ENCODE measurements around the gene EHBP1.

EHBP1 gene

DNA sequence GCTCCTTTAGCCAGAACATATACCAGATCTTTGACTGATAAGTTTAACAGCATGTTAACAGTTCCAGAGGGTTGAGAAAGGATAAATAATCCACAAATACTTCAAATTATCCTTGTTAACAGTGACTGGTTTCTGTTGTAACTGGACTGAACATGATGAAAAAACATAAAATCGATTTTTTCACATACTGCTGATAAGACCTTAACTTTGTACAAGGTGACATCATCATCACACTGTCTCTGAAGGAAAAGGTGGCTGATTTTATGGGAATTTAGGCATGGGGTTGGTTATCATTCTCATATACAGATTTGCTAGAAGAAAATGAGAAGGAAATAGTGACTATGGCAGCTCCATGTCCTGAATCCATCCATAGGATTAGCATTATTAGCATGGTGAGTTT is 381.2 kb downstream of the EHBP1 start:
- DNase-seq = no peak

DNA sequence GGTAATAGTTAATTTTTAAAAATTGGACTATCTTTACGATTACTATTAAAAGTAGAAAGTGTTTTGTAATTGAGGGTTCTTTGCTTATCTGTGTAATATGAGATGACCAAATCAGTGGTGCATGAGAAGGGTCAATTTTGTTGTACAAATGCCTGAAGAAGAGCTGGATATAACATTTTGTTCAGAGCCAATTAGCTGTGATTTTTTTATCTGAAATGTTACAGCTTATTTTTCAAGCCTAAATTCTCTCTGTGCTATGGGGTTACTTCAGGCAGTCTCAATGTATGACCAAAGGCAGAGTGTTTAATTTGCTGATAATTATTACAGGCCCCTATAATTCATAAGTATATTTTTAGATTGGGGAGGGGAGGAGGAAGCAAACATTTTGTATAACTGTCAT is 386.9 kb downstream of the EHBP1 start:
- DNase-seq = no peak

DNA sequence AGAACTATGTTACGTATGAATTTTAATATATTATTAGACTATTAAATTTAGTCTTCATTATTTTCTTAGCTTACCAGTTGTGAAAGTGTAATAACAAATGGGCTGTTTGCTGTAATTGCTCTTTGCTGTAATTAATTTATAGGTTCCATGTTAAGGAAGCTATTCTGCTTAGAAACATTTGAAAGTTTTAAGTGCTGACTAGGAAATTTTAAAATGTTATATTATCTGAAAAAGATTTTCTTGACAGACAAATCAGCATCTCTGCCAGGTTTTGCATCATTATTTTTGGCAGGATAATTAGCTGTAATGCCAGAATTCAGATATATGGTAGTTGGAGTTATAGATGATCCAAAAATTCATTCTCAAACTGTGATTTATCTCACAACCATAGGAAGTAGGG is 387.3 kb downstream of the EHBP1 start:
- no peak for DNase-seq

DNA sequence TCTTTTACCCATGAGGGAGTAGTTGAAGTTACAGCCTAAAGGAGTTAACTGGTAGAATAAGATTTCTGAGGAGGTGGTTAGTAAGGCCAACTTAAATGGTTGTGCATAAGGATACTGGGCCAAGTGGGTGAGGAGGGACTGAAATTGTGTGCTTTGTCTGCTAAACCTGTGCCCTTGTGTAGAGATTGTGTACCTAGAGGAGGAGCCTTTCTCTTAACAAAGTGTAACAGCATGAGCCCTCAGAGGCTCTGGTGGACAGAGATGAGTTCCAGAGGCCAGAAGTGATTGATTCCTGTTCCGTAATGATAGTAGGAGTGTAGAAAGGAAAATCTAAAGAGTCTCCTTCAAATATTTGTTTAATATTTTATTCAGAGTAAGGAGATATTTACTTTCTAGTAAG is 388.0 kb downstream of the EHBP1 start:
- no peak for DNase-seq

All from activated gamma-delta T cell (primary cell).